Endothelial cell of umbilical vein (primary cell): ENCODE results near the gene DYNLT2. TPM values are rescaled to one million over a fixed set of nuclear protein-coding genes. Genes with fewer than 3 reads are reported as not detected.

Experiments
- BruUV-seq: library from RNA; stranded (reverse); fragments of 400-500 nt; replicated peaks from 2 replicates; lab custom pipeline; 2021; lab: Mats Ljungman, UMichigan
- CTCF ChIA-PET: fragments of 300-600, 350-600 bp; sonication (Branson Sonifier 250); formaldehyde crosslinking; loops from one replicate; lab custom pipeline; 2021; ENCODE audit warnings: antibody characterized with exemption, inconsistent platforms; lab: Charles Lee
- POLR2A ChIA-PET: fragments of 300-600, 350-600 bp; sonication (Branson Sonifier 250); formaldehyde crosslinking; loops from one replicate; lab custom pipeline; 2021; ENCODE audit warnings: antibody characterized with exemption, inconsistent platforms; lab: Charles Lee
- DNase-seq: peaks from one replicate; pipeline ENCODE4 v3.0.0-alpha.2; 2011; ENCODE audit warnings: low read depth, low spot score
- FAIRE-seq: peaks from 2 replicates; lab custom pipeline; 2011; peaks lifted over from hg19 to GRCh38; lab: Jason Lieb, UNC
- H2AFZ ChIP-seq: 2 replicates; pipeline ENCODE4 v1.6.0; 2012; ENCODE audit warnings: low read depth, low read length, control low read depth, inconsistent platforms
- H3K27ac ChIP-seq: 2 replicates; pipeline ENCODE4 v1.5.1; 2011; ENCODE audit warnings: low read depth, mild to moderate bottlenecking, control low read depth, low read length, moderate library complexity; ENCODE audit not compliant: insufficient read depth
- H3K27me3 ChIP-seq, 2 experiments: 2 replicates each; pipeline versions ENCODE4 v1.6.0 to v1.6.1; 2011; ENCODE audit warnings: low read length in 2 of 2, mixed read lengths in 1 of 2; ENCODE audit not compliant: control insufficient read depth in 2 of 2, insufficient read depth in 2 of 2
- H3K36me3 ChIP-seq, 2 experiments: 2 replicates in 1 of 2; 3 replicates in 1 of 2; pipeline ENCODE4 v1.5.1; 2011; ENCODE audit warnings: low read length in 2 of 2, mild to moderate bottlenecking in 1 of 2, moderate library complexity in 1 of 2; ENCODE audit not compliant: control insufficient read depth in 2 of 2, insufficient read depth in 2 of 2; ENCODE audit errors: extremely low read depth in 1 of 2
- H3K4me1 ChIP-seq: 3 replicates; pipeline ENCODE4 v1.5.1; 2011; ENCODE audit warnings: mild to moderate bottlenecking, low read length; ENCODE audit not compliant: control insufficient read depth, insufficient read depth; ENCODE audit errors: extremely low read depth
- H3K4me2 ChIP-seq: 2 replicates; pipeline ENCODE4 v1.6.1; 2011; ENCODE audit warnings: low read length, control low read depth, mixed read lengths; ENCODE audit not compliant: insufficient read depth
- H3K4me3 ChIP-seq, 3 experiments: fragments of 200-600 bp in 1 of 3; sonication (generic), shearing (Covaris generic) in 1 of 3; replicated peaks in 1 of 3; 2 replicates each; pipeline ENCODE4 v1.5.1; 2011 to 2016; ENCODE audit warnings: control low read depth in 3 of 3, low read length in 3 of 3, mild to moderate bottlenecking in 2 of 3, inconsistent platforms in 1 of 3, low read depth in 1 of 3, moderate library complexity in 1 of 3; ENCODE audit not compliant: insufficient read depth in 1 of 3
- H3K79me2 ChIP-seq: 2 replicates; pipeline ENCODE4 v1.6.0; 2012; ENCODE audit warnings: low read length, inconsistent platforms; ENCODE audit not compliant: control insufficient read depth, insufficient read depth
- H3K9ac ChIP-seq: replicated peaks from 2 replicates; pipeline ENCODE3; 2011; ENCODE audit warnings: low read length, control low read depth; ENCODE audit not compliant: insufficient read depth; ENCODE audit errors: extremely low read depth
- H3K9me1 ChIP-seq: replicated peaks from 3 replicates; pipeline ENCODE4 v1.6.0; 2011; ENCODE audit warnings: mild to moderate bottlenecking, low read length; ENCODE audit not compliant: control insufficient read depth, insufficient read depth; ENCODE audit errors: extremely low read depth
- H3K9me3 ChIP-seq: replicated peaks from 2 replicates; pipeline ENCODE4 v1.5.1; 2012; ENCODE audit warnings: low read length, inconsistent platforms; ENCODE audit not compliant: control insufficient read depth, insufficient read depth
- H4K20me1 ChIP-seq: replicated peaks from 2 replicates; pipeline ENCODE3; 2011; ENCODE audit warnings: mild to moderate bottlenecking, low read length; ENCODE audit not compliant: control insufficient read depth, insufficient read depth; ENCODE audit errors: extremely low read depth
- EZH2 ChIP-seq: IDR thresholded peaks from 2 replicates; pipeline ENCODE4 v1.6.1; 2012; ENCODE audit warnings: borderline replicate concordance, low read depth, mild to moderate bottlenecking, moderate library complexity, low read length, inconsistent platforms; ENCODE audit not compliant: severe bottlenecking
- FOS ChIP-seq: IDR thresholded peaks from 2 replicates; pipeline ENCODE4 v1.6.1; 2011; ENCODE audit warnings: mild to moderate bottlenecking, low read length, moderate library complexity, borderline replicate concordance; ENCODE audit not compliant: insufficient read depth
- GATA2 ChIP-seq: IDR thresholded peaks from 2 replicates; pipeline ENCODE4 v1.7.0; 2011; ENCODE audit warnings: low read depth, mild to moderate bottlenecking, moderate library complexity, mixed read lengths, low read length; ENCODE audit not compliant: insufficient read length, insufficient read depth
- JUN ChIP-seq: IDR thresholded peaks from 2 replicates; pipeline ENCODE4 v1.6.1; 2011; ENCODE audit warnings: borderline replicate concordance, low read depth; ENCODE audit not compliant: insufficient read length, insufficient read depth
- MYC ChIP-seq: IDR thresholded peaks from one replicate; pipeline ENCODE4 v1.6.1; 2011; ENCODE audit warnings: mild to moderate bottlenecking, low read depth, low read length
- POLR2A ChIP-seq: IDR thresholded peaks from 2 replicates; pipeline ENCODE4 v1.6.1; 2012; ENCODE audit warnings: low read depth, mild to moderate bottlenecking, control low read depth, low read length
- POLR2AphosphoS5 ChIP-seq: IDR thresholded peaks from 2 replicates; pipeline ENCODE4 v1.6.1; 2012; ENCODE audit warnings: low read depth, mild to moderate bottlenecking, control low read depth, low read length, moderate library complexity; ENCODE audit not compliant: insufficient read depth
- dilution Hi-C: fragments of 300-500 bp; cut with MboI; formaldehyde crosslinking; loops from one replicate; pipeline ENCODE4 v1.15.0; 2019; ENCODE audit warnings: low sequenced_read_pairs; ENCODE audit not compliant: extremely low pct_ligation_motif_present
- intact Hi-C: fragments of 100-400 bp; cut with micrococcal nuclease; formaldehyde crosslinking; loops from one replicate; pipeline ENCODE4 v1.10.0; 2022
- polyA plus RNA-seq, 4 experiments: library from polyadenylated mRNA; depleted of rRNA in 3 of 4; stranded (reverse) in 3 of 4; unstranded in 1 of 4; fragments of >200 nt; gene quantifications; 2 replicates each; pipeline versions ENCODE4 v1.2.1 to v1.2.3, GENCODE V29; 2011 to 2012; ENCODE audit warnings: missing spikeins in 1 of 4
- total RNA-seq: library from RNA; stranded (reverse); gene quantifications from 2 replicates; pipeline ENCODE4 v1.2.3, GENCODE V29; 2021
- TF ChIP-seq, protein P1 (sequence below), 2 donors: IDR thresholded peaks; 1 replicate in 1 of 2; 2 replicates in 1 of 2; pipeline ENCODE4 v1.5.1; 2011; ENCODE audit warnings: low read length in 2 of 2, mild to moderate bottlenecking in 2 of 2, moderate library complexity in 2 of 2, control low read depth in 1 of 2, inconsistent platforms in 1 of 2, low read depth in 1 of 2; ENCODE audit not compliant: insufficient read depth in 1 of 2; ENCODE audit errors: extremely low read depth in 1 of 2
- TF ChIP-seq, protein P2 (sequence below): IDR thresholded peaks from 2 replicates; pipeline ENCODE4 v1.6.1; 2011; ENCODE audit not compliant: insufficient read depth, insufficient read length

The DYNLT2 gene
- total and polyA plus RNA-seq, 2 donors (not counting 3 experiments of a cell fraction or from before 2014, with no cell fraction given): 0.39 to 0.88 TPM

DNA sequence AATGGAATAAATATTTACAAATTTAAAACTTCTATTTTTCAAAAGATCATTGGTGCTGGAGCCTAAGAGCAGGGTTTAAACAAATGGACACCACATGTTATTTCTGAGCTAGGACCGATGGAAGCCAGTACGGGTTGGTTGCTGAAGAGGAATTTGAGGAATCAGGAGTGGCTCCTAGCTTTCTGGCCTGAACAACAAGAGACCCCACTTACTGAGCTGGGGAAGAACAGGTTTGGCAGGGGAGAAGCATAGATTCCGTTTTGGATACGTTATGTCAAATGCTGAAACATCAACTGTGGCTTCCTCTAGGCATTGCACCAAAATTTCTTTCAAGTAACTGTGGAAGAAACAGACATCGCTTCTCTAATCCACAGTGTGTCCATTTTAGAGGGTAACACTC, 56.2 kb downstream of the DYNLT2 start:
- no peak overlapping the region for H3K4me2 ChIP-seq
- H2AFZ ChIP-seq: no peak overlapping the region
- peaks cover 14% of the 10 kb centered on the region for H3K79me2 ChIP-seq
- H3K9me1 ChIP-seq: no peaks in the 10 kb centered on the region
- FAIRE-seq (no peak), DNase-seq (no peak)
- POLR2A ChIA-PET: no interaction called here
- H3K4me3 ChIP-seq: no peak overlapping the region
- TF ChIP-seq JUN (no peak), GATA2 (no peak), FOS (no peak), MYC (no peak), POLR2A (no peak), EZH2 (no peak), POLR2AphosphoS5 (no peak)
- TF ChIP-seq, protein P1, sequence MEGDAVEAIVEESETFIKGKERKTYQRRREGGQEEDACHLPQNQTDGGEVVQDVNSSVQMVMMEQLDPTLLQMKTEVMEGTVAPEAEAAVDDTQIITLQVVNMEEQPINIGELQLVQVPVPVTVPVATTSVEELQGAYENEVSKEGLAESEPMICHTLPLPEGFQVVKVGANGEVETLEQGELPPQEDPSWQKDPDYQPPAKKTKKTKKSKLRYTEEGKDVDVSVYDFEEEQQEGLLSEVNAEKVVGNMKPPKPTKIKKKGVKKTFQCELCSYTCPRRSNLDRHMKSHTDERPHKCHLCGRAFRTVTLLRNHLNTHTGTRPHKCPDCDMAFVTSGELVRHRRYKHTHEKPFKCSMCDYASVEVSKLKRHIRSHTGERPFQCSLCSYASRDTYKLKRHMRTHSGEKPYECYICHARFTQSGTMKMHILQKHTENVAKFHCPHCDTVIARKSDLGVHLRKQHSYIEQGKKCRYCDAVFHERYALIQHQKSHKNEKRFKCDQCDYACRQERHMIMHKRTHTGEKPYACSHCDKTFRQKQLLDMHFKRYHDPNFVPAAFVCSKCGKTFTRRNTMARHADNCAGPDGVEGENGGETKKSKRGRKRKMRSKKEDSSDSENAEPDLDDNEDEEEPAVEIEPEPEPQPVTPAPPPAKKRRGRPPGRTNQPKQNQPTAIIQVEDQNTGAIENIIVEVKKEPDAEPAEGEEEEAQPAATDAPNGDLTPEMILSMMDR (IDR thresholded peaks at IDR 0.05; ENCODE audit: extremely low read depth in 1 of 2, insufficient read depth in 1 of 2, low read depth in 1 of 2, low read length in 2 of 2): no peak
- TF ChIP-seq, protein P2, sequence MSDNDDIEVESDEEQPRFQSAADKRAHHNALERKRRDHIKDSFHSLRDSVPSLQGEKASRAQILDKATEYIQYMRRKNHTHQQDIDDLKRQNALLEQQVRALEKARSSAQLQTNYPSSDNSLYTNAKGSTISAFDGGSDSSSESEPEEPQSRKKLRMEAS: no peak
- no peak overlapping the region for H3K27ac ChIP-seq
- H3K9ac ChIP-seq: no peak overlapping the region
- no peaks in the 10 kb centered on the region for H3K36me3 ChIP-seq
- no peaks in the 10 kb centered on the region for H3K9me3 ChIP-seq
- CTCF ChIA-PET: interaction anchor here (0.9 kb wide), 1 partner anchor 25 kb away, joined by 3 read pairs; no protein-coding TSS in a partner anchor
- BruUV-seq: no TSS peak
- H3K4me1 ChIP-seq: peaks cover 28% of the 10 kb centered on the region
- intact Hi-C loops (loop anchor here (5.0 kb wide), 1 partner anchor 157 kb away; no protein-coding TSS in a partner anchor), dilution Hi-C loops (no loop called here)
- no peaks in the 10 kb centered on the region for H4K20me1 ChIP-seq
- no peaks in the 10 kb centered on the region for H3K27me3 ChIP-seq
